ENCODE results near the gene WDFY4. TPM values are rescaled to one million over a fixed set of nuclear protein-coding genes. Genes with fewer than 3 reads are reported as not detected.

The WDFY4 gene
- total and polyA plus RNA-seq, 2 of the 4 experiments (the other 2 are of a cell fraction) = not detected

DNA sequence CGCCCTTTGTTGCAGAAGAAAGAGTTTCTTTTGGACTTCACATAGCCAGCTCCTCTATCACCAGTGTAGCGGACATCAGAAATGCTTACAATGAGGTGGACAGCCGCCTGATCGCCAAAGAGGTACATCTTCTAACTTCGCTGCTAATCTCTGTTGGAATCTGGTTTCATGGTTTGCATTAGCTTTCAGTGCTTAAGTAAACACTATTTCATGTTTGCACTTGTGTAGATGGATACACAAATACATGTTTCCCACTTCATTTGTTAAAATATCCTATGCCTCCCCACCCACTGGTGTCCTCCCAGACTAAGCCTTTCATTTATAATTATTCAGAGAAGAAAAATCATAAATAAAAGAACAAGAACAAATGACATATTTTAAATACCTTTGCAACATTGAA lies 103.9 kb downstream of the WDFY4 start:
- Histone ChIP-seq H3K9ac (ENCODE audit: low read depth, low read length) (no peak overlapping the region), H3K4me1 (ENCODE audit: control insufficient read depth, insufficient read depth, low read length) (no peaks in the 10 kb centered on the region), H3K9me1 (ENCODE audit: insufficient read depth, low read length) (no peaks in the 10 kb centered on the region), H4K8ac (ENCODE audit: low read depth in 2 of 2, low read length in 2 of 2) (no peak overlapping the region), H2AK5ac (ENCODE audit: low read depth, low read length) (no peak overlapping the region), H3K4ac (ENCODE audit: low read depth, low read length) (no peak overlapping the region), H2BK20ac (ENCODE audit: low read depth, low read length) (no peak overlapping the region), H3K18ac (ENCODE audit: low read depth, low read length) (no peak overlapping the region), H3K23ac (ENCODE audit: low read depth, low read length) (no peak overlapping the region), H2BK120ac (ENCODE audit: low read depth, low read length) (no peak overlapping the region), H2AFZ (replicated peaks; ENCODE audit: low read length, poor library complexity) (no peak overlapping the region), H2AK9ac (replicated peaks; ENCODE audit: low read depth, low read length, poor library complexity) (no peak overlapping the region), H2BK15ac (ENCODE audit: low read depth, low read length) (no peak overlapping the region), H3K14ac (replicated peaks; ENCODE audit: low read depth, low read length) (no peak overlapping the region), H3K56ac (ENCODE audit: extremely low read depth, insufficient read depth, low read length) (no peak overlapping the region), H3K4me2 (ENCODE audit: low read depth, low read length) (no peak overlapping the region), H2BK5ac (ENCODE audit: low read depth, low read length, poor library complexity, severe bottlenecking) (no peak overlapping the region), H4K5ac (ENCODE audit: low read depth, low read length) (no peak overlapping the region), H3K27me3 (ENCODE audit: control insufficient read depth, insufficient read depth, low read length) (peaks cover 9% of the 10 kb centered on the region), H3K79me1 (ENCODE audit: low read depth in 1 of 2, low read length in 2 of 2) (no peaks in the 10 kb centered on the region), H4K91ac (ENCODE audit: insufficient read depth, low read depth, low read length) (no peak overlapping the region), H4K20me1 (ENCODE audit: insufficient read depth, low read length) (no peaks in the 10 kb centered on the region), H3K36me3 (ENCODE audit: control insufficient read depth, insufficient read depth, low read length) (no peaks in the 10 kb centered on the region), H3K27ac (ENCODE audit: insufficient read depth, low read length) (no peak overlapping the region), H3K9me3 (ENCODE audit: control insufficient read depth, insufficient read depth, low read length) (no peaks in the 10 kb centered on the region), H3K4me3 (ENCODE audit: insufficient read depth, low read depth, low read length) (no peak overlapping the region)
- ATAC-seq (ENCODE audit: low read depth) (no peak), DNase-seq (no peak)
- intact Hi-C loops (cut with micrococcal nuclease) (no loop called here), dilution Hi-C loops (cut with HindIII; ENCODE audit: low sequenced_read_pairs, unreplicated experiment) (no loop called here), in situ Hi-C loops (cut with MboI; ENCODE audit: low sequenced_read_pairs) (no loop called here)
- ChIA-PET POLR2A (ENCODE audit: unreplicated experiment) (no interaction called here), CTCF (no interaction called here)
- no peak for TF ChIP-seq POLR2A (IDR thresholded peaks at IDR 0.05; ENCODE audit: low read depth, low read length)
- no peak for TF ChIP-seq CTCF (conservative IDR thresholded peaks at IDR 0.05; ENCODE audit: low read depth, low read length)
- no peak for TF ChIP-seq BHLHE40 (IDR thresholded peaks at IDR 0.05; ENCODE audit: low read depth, low read length)
- WGBS, 2 experiments (ENCODE audit: extremely low coverage in 2 of 2, insufficient read length in 1 of 2) = 48% methylated on average over 4 of the region's 5 CpGs; no CpG with 5 or more reads in 1 of the 2 experiments
- BruUV-seq (replicated peaks) = no TSS peak

Data from IMR-90 (cell line).